ENCODE results near the gene ZNF485.
A peak's percentile ranks its signal among the peaks of the same experiment; 100 is the strongest.
"Not testable (repeated sequence)": the region's sequence is repeated elsewhere in the genome, so short reads cannot be mapped to it uniquely, and the experiment has no call there.

ZNF485 gene

GRCh38 chr10:43606323-43607198 is at the start of gene ZNF485:
ZNF485 (plus strand) TSS chr10:43606438; CDS start chr10:43607051, 613 bp downstream.
- peak; percentile 58 for DNase-seq

DNA sequence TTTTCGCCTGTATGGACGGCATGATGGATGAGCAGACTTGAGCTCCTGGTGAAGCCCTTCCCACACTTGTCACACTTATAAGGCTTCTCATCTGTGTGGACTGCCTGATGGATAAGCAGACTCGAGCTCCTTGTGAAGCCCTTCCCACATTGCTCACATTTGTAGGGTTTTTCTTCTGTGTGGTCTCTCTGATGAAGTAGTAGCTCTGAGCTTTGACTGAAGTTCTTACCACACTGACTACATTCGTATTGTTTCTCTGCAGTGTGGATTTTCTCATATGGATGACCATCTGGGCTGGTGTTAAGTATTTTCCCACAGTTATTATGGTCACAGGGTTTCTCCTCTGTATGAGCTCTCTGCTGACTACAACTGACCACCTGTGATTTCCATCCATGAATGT is 49.0 kb upstream of the ZNF485 start:
- no peak for DNase-seq

GRCh38 chr10:43569681-43570080 is 36.6 kb upstream of the ZNF485 start:
- DNase-seq = no peak

DNA sequence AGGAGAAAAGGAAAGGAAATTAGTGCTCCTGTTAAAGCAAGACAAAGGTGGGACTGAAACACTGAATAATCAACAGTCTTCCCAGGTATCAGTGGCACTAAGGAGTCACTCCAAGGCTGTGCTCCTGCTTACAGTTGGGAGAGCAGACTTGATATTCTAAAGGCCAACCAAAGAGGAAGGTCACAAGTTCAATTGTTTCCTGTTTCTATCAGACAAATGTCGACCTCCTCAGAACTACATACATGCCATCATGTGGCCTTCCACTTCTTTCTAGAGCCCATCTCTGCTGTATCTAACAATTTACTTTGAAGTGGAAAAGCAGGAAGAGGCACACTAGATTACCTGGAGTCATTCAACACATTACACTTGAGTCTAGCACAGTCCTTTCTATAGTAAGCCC is 35.3 kb upstream of the ZNF485 start:
- no peak for DNase-seq

GRCh38 chr10:43573250-43574000 is 32.8 kb upstream of the ZNF485 start:
- DNase-seq = no peak

- peak; percentile 72 for DNase-seq
Measured at GRCh38 chr10:43574001-43574892, 32.0 kb upstream of the ZNF485 start, which contains the start of gene ZNF239. ZNF239 (minus strand) TSS chr10:43574616; CDS start chr10:43558079, 16,537 bp downstream.

GRCh38 chr10:43574906-43575305 is 31.3 kb upstream of the ZNF485 start:
- DNase-seq = no peak

- no peak for DNase-seq
Measured at GRCh38 chr10:43576062-43576461, 30.2 kb upstream of the ZNF485 start.

- no peak for DNase-seq
Measured at GRCh38 chr10:43576580-43576979, 29.7 kb upstream of the ZNF485 start.

DNA sequence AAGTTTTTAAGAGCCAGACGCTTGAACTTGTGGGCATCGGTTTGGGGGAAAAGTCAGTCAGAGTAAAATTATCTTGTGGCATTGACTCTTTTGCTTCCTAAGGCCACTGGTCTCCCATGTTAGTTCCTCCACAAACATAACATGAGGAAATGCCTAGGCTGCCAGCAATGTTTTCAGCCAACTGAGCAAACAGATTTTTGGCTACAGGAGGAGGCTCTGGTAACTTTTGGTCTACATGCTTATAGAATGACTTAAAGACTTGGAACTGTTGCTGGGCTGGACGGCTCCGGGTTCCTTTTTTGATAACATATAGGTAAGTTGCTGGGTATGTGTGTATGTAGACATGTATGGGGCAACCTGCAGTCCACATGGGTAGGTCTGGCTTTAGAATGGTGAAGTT is 22.2 kb upstream of the ZNF485 start:
- DNase-seq = no peak

DNA sequence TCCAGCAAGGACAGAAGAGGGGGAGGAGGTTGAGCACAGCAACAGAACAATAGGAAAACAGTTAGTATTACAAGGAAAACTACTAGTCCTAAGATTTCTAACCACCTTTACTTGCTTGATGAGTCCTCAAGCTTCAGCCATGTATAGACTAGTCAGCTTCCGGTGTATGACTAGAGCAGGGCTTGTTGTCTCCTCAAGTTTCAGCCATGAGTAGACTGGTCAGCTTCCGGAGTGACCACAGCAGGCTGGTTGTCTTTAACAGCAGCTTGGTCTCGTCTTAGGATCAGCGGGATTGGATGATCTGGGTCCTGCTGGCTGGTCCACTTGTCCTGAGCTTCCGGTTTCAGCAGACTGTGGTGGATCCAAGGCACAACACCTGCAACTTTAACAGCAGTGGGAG is 21.2 kb upstream of the ZNF485 start:
- no peak for DNase-seq

GRCh38 chr10:43585981-43586729 is 20.1 kb upstream of the ZNF485 start:
- DNase-seq = no peak

DNA sequence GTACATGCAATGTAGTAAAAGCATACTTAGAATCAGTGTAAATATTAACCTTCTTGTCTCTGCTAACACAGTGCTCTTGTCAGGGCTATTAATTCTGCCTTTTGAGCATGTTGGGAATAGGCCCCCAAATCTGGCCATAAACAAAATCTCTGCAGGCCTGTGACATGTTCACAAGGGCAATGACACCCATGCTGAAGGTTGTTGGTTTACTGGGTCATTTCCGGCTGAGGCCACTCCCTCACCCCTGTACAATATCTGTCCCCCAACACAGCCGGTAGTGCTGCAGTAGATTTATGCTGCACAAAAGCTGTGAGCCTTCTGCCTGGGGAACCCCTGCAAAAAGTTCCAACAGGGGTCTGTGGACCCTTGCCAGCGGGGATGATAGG is 19.5 kb upstream of the ZNF485 start:
- not testable (repeated sequence) for DNase-seq

DNA sequence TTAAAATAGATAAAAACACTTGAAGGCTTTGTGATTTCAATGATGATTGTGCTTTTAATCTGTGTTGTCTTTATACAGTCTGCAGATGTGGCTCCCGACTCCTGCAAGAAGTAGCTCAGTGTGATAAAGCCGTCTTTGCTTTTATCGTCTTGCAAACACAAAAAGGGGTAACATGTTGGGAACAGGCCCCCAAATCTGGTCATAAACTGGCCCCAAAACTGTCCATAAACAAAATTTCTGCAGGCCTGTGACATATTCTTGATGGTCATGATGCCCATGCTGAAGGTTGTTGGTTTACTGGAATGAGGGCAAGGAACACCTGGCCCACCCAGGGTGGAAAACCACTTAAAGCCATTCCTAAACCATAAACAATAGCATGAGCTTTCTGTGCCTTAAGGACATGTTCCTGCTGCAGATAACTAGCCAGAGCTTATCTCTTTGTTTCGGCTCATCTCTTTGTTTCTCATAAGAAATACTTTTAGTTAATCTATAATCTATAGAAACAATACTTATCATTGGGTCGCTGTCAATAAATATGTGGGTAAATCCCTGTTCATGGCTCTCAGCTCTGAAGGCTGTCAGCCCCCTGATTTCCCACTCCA is 14.8 kb upstream of the ZNF485 start:
- DNase-seq = no peak

- peak; percentile 73 for DNase-seq
Measured at GRCh38 chr10:43594944-43595589, 11.2 kb upstream of the ZNF485 start.

DNA sequence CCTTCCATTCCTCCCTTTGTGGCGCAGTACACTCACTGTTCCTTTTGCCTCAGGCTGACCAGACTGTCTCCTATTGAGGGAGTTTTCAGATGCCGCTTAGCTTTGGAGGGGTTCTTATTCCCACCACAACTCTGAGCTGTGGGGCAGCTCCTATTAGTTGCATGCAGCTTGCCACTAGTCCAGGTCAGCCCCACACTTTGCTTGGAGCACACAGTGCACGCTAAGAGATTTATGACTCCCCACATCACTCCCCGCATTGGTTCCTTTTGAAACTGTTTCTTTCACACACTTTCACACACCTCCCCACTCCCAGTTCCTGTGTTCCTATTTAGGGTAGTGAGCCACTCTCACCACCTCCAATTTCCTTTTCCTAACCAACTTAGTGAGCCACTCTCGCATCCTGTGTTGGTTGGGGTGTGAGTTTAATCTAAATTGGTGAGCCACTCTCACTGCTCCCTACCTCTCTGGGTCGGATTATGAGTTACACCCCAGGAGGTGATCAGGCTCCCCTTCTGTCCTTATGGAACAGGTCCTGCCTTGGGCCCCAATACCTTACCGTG is 10.4 kb upstream of the ZNF485 start:
- peak; percentile 64 for DNase-seq

- DNase-seq = no peak
Measured at GRCh38 chr10:43596546-43596945, 9.7 kb upstream of the ZNF485 start.

DNA sequence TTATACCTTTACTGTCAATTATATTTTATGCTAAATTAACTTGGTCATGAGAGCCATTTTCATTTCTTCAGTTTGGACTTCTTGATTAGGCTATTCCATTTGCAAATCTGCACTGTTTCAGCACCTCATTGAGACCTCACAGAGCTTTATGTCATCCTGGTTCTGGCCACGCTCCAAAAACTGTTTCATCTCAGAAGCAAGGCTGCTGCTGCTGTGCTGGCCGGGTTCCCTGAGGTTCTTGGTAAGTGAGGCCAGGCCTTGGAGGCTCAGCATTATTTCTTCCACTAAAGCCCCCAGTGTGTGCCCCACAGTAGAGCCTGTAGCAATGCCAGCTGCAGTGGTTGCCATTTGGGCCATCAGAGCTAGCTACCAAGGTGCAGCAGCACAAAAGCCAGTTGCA is 7.8 kb upstream of the ZNF485 start:
- no peak for DNase-seq

GRCh38 chr10:43599333-43599732 is 6.9 kb upstream of the ZNF485 start:
- no peak for DNase-seq

GRCh38 chr10:43601576-43601975 is 4.7 kb upstream of the ZNF485 start:
- DNase-seq = not testable (repeated sequence)

DNA sequence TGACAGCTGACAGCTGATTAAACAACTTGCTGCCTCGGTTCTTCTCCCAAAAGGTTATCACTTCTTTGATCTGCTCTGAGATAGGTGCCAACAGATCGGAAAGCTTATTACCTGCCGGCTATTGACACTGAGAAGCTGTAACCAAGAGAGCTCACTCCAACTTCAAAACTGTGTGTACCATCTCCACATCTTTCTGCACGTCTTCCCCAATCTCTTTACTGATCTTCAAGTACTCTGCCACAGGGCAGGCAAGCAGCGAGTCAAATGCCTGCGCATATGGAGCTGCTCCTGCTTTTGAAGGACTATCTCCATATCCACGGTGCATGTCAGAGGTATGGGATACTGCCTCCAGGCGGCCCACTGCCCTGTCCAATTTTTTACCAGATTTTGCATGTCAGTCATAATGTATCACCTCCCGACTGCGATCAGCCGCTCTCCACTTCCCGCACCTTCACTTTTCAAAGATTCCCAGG is 352 bp upstream of the ZNF485 start:
- DNase-seq = no peak
